ENCODE data around the gene PCDH11Y.
"Not testable (repeated sequence)": the region's sequence is repeated elsewhere in the genome, so short reads cannot be mapped to it uniquely, and the experiment has no call there.

DNA sequence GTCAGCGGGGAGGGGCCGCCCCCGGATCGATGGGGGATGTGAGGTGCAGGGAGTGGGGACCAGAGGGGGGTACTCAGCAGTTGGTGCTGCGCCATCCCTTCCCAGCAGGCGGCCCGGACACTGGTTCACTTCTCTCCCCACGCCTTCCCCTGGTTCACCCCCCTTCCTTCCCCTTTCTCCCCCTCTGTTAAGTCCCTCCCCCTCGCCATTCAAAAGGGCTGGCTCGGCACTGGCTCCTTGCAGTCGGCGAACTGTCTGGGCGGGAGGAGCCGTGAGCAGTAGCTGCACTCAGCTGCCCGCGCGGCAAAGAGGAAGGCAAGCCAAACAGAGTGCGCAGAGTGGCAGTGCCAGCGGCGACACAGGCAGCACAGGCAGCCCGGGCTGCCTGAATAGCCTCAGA is at the start of gene PCDH11Y:
- TF ChIP-seq, protein P1, sequence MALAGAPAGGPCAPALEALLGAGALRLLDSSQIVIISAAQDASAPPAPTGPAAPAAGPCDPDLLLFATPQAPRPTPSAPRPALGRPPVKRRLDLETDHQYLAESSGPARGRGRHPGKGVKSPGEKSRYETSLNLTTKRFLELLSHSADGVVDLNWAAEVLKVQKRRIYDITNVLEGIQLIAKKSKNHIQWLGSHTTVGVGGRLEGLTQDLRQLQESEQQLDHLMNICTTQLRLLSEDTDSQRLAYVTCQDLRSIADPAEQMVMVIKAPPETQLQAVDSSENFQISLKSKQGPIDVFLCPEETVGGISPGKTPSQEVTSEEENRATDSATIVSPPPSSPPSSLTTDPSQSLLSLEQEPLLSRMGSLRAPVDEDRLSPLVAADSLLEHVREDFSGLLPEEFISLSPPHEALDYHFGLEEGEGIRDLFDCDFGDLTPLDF (CRISPR knock-in tag; IDR thresholded peaks at IDR 0.05), result not testable (repeated sequence)
- TF ChIP-seq SP1 (CRISPR knock-in tag; conservative IDR thresholded peaks at IDR 0.05), result not testable (repeated sequence)
